GM18870 (cell line): ENCODE data around the gene TSPAN3.

Experiments used
- ATAC-seq: cut with Tn5 transposase; IDR thresholded peaks from one replicate; pipeline ENCODE4 v1.9.1; 2021; ENCODE audit warnings: moderate library complexity; ENCODE audit not compliant: unreplicated experiment

The TSPAN3 gene

GRCh38 chr15:77057685-77058084 lies 13.2 kb downstream of the TSPAN3 start:
- ATAC-seq, result no peak

GRCh38 chr15:77057072-77057471 lies 13.8 kb downstream of the TSPAN3 start:
- ATAC-seq, result no peak

GRCh38 chr15:77053709-77054108 lies 17.2 kb downstream of the TSPAN3 start:
- ATAC-seq, result no peak

- ATAC-seq, result no peak
Observed at GRCh38 chr15:77052556-77052955, 18.4 kb downstream of the TSPAN3 start.

- ATAC-seq, result no peak
Observed at GRCh38 chr15:77048135-77048876, 22.6 kb downstream of the TSPAN3 start.

GRCh38 chr15:77046704-77047412 lies 24.1 kb downstream of the TSPAN3 start:
- ATAC-seq, result no peak

- no peak for ATAC-seq
Observed at GRCh38 chr15:77045985-77046384, 24.9 kb downstream of the TSPAN3 start.

GRCh38 chr15:77044228-77045042 lies 26.5 kb downstream of the TSPAN3 start:
- no peak for ATAC-seq

- ATAC-seq, result no peak
Observed at GRCh38 chr15:77042955-77043920, 27.7 kb downstream of the TSPAN3 start.

GRCh38 chr15:77042245-77042919 lies 28.5 kb downstream of the TSPAN3 start:
- no peak for ATAC-seq

GRCh38 chr15:77040673-77041072 lies 30.2 kb downstream of the TSPAN3 start:
- no peak for ATAC-seq

- ATAC-seq, result no peak
Observed at GRCh38 chr15:77039848-77040247, 31.1 kb downstream of the TSPAN3 start.

GRCh38 chr15:77039217-77039533 lies 31.7 kb downstream of the TSPAN3 start:
- no peak for ATAC-seq

GRCh38 chr15:77038312-77039216 lies 32.3 kb downstream of the TSPAN3 start:
- ATAC-seq, result no peak

- ATAC-seq, result no peak
Observed at GRCh38 chr15:77037388-77038209, 33.3 kb downstream of the TSPAN3 start.

GRCh38 chr15:77036537-77037387 lies 34.1 kb downstream of the TSPAN3 start:
- no peak for ATAC-seq

GRCh38 chr15:77035999-77036471 lies 34.9 kb downstream of the TSPAN3 start:
- no peak for ATAC-seq
